ENCODE results near the gene TCP1.
"Not testable (repeated sequence)": the region's sequence is repeated elsewhere in the genome, so short reads cannot be mapped to it uniquely, and the experiment has no call there.

TCP1 gene

GRCh38 chr6:159748127-159748526, 41.3 kb downstream of the TCP1 start:
- FAIRE-seq = peak; percentile 74

GRCh38 chr6:159746759-159747158, 42.6 kb downstream of the TCP1 start:
- no peak for DNase-seq (ENCODE audit: extremely low spot score, insufficient read length, low read depth)
- FAIRE-seq = no peak

More at GRCh38 chr6:159748127-159748526, 41.3 kb downstream of the TCP1 start:
- not testable (repeated sequence) for DNase-seq (ENCODE audit: extremely low spot score, insufficient read length, low read depth)

- FAIRE-seq = no peak
- no peak for DNase-seq (ENCODE audit: extremely low spot score, insufficient read length, low read depth)
Measured at GRCh38 chr6:159745081-159745480, 44.3 kb downstream of the TCP1 start.

- FAIRE-seq (no peak), DNase-seq (ENCODE audit: extremely low spot score, insufficient read length, low read depth) (no peak)
Measured at GRCh38 chr6:159742165-159742564, 47.2 kb downstream of the TCP1 start.

- no peak for DNase-seq (ENCODE audit: extremely low spot score, insufficient read length, low read depth)
- no peak for FAIRE-seq
Measured at GRCh38 chr6:159739341-159739740, 50.1 kb downstream of the TCP1 start.

GRCh38 chr6:159736908-159737307, 52.5 kb downstream of the TCP1 start:
- DNase-seq (ENCODE audit: extremely low spot score, insufficient read length, low read depth) (no peak), FAIRE-seq (no peak)

GRCh38 chr6:159733395-159733794, 56.0 kb downstream of the TCP1 start:
- DNase-seq (ENCODE audit: extremely low spot score, insufficient read length, low read depth); FAIRE-seq: not testable (repeated sequence)

GRCh38 chr6:159732550-159732949, 56.9 kb downstream of the TCP1 start:
- DNase-seq (ENCODE audit: extremely low spot score, insufficient read length, low read depth); FAIRE-seq: not testable (repeated sequence)

- FAIRE-seq (peak; percentile 5), DNase-seq (ENCODE audit: extremely low spot score, insufficient read length, low read depth) (no peak)
Measured at GRCh38 chr6:159730332-159730676, 59.1 kb downstream of the TCP1 start.

GRCh38 chr6:159729598-159730331, 59.6 kb downstream of the TCP1 start:
- FAIRE-seq (peak; percentile 85), DNase-seq (ENCODE audit: extremely low spot score, insufficient read length, low read depth) (no peak)

GRCh38 chr6:159728531-159728964, 60.9 kb downstream of the TCP1 start:
- no peak for DNase-seq (ENCODE audit: extremely low spot score, insufficient read length, low read depth)
- FAIRE-seq = peak; percentile 65

All from GM18507 (cell line).